Suprapubic skin (tissue), 4 donors: ENCODE data around the gene TNS2. TPM values are rescaled to one million over a fixed set of nuclear protein-coding genes. Genes with fewer than 3 reads are reported as not detected.

Source experiments
- DNase-seq, 2 donors: peaks; one replicate each; pipeline ENCODE4 v3.0.0-alpha.2; 2019; ENCODE audit warnings: low spot score in 2 of 2
- H3K27ac ChIP-seq: fragments of 200-600 bp; sonication (generic); one replicate; pipeline ENCODE4 v1.5.1; 2019
- H3K27me3 ChIP-seq: fragments of 200-600 bp; sonication (generic); one replicate; pipeline ENCODE4 v1.5.1; 2019
- H3K36me3 ChIP-seq: fragments of 200-600 bp; sonication (generic); one replicate; pipeline ENCODE4 v1.5.1; 2019
- H3K4me1 ChIP-seq: fragments of 200-600 bp; sonication (generic); one replicate; pipeline ENCODE4 v1.5.1; 2019
- H3K4me3 ChIP-seq: fragments of 200-600 bp; sonication (generic); one replicate; pipeline ENCODE4 v1.5.1; 2019; ENCODE audit warnings: mild to moderate bottlenecking
- H3K9me3 ChIP-seq: fragments of 200-600 bp; sonication (generic); one replicate; pipeline ENCODE4 v1.5.1; 2019
- EP300 ChIP-seq: sonication (generic); formaldehyde crosslinking; IDR thresholded peaks from one replicate; pipeline ENCODE4 v1.6.1; 2017; ENCODE audit warnings: antibody characterized with exemption
- POLR2A ChIP-seq, 2 donors: fragments of 450-650 bp; IDR thresholded peaks; one replicate each; pipeline ENCODE4 v1.6.1; 2017; ENCODE audit warnings: antibody characterized with exemption in 2 of 2, mild to moderate bottlenecking in 2 of 2, moderate library complexity in 2 of 2
- POLR2AphosphoS5 ChIP-seq, 3 donors: sonication (generic); formaldehyde crosslinking; IDR thresholded peaks; one replicate each; pipeline ENCODE4 v1.6.1; 2017; ENCODE audit warnings: antibody characterized with exemption in 3 of 3
- WGBS: methylation state at CpG from one replicate; pipeline ENCODE4 v1.1.5; 2018; 5-methylcytosine and 5-hydroxymethylcytosine counted together
- total RNA-seq, 4 donors: library from RNA; depleted of rRNA; stranded (reverse); fragments of >200 nt; gene quantifications; one replicate each; pipeline ENCODE4 v1.1.0, GENCODE V29; 2016
- TF ChIP-seq, protein P1 (sequence below), 2 donors: fragments of 200-600 bp in 1 of 2; fragments of 450-650 bp in 1 of 2; sonication (generic) in 1 of 2; IDR thresholded peaks; one replicate each; pipeline ENCODE4 v1.5.1; 2016 to 2019; ENCODE audit warnings: antibody characterized with exemption in 2 of 2, mild to moderate bottlenecking in 1 of 2, moderate library complexity in 1 of 2

TNS2 gene
- total RNA-seq, 4 donors from 2014 or later: 22.8 to 122 (median 78.2) TPM

DNA sequence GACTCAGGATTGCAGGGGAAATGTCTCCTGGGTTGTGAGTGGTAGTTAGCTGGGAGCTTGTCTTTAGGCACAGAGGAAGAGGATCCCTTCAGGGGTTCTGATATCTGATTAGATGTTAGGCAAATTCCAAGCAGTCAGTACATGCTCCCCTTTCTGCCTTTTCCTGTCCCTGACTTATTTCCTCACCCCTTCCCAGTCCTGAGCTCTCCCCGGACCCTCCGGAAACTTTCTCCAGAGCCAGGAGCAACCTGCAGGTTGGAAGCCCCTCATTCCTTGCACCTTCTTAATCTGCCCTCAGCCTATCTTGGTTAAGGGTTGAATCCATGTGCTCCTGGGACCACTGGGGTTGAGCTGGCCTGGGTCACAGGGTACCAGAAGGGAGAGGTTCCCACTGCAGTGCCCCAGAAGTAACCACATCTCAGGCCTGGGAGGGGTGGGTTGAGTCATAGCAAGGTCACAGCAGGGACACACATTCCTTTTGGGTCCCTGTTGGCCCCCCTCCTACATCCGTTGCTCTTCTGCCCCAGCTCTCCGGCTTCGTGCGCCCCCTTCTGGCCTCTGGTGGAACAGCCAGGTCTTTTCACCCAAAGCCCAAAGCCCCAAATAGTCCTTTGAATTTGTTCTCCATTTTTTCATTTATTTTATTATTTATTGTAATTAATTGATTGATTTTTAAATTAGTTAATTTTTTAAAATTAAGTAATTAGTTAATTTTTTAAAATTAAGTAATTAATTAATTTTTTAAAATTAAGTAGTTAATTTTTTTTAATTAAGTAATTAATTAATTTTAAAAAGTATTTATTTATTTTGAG lies 49.4 kb downstream of the TNS2 start:
- Histone ChIP-seq H3K9me3 (no peaks in the 10 kb centered on the region), H3K4me1 (peaks cover 54% of the 10 kb centered on the region), H3K36me3 (peaks cover 4% of the 10 kb centered on the region), H3K27me3 (no peaks in the 10 kb centered on the region), H3K4me3 (peak overlapping the region; percentile 61), H3K27ac (peak overlapping the region; percentile 85)
- WGBS: 14% methylated on average over 6 of the region's 6 CpGs
- peak in 2 of 3 donors; percentile 63 to 73 for TF ChIP-seq POLR2AphosphoS5 (IDR thresholded peaks at IDR 0.05)
- TF ChIP-seq POLR2A (IDR thresholded peaks at IDR 0.05): no peak
- no peak for TF ChIP-seq EP300
- TF ChIP-seq, protein P1, sequence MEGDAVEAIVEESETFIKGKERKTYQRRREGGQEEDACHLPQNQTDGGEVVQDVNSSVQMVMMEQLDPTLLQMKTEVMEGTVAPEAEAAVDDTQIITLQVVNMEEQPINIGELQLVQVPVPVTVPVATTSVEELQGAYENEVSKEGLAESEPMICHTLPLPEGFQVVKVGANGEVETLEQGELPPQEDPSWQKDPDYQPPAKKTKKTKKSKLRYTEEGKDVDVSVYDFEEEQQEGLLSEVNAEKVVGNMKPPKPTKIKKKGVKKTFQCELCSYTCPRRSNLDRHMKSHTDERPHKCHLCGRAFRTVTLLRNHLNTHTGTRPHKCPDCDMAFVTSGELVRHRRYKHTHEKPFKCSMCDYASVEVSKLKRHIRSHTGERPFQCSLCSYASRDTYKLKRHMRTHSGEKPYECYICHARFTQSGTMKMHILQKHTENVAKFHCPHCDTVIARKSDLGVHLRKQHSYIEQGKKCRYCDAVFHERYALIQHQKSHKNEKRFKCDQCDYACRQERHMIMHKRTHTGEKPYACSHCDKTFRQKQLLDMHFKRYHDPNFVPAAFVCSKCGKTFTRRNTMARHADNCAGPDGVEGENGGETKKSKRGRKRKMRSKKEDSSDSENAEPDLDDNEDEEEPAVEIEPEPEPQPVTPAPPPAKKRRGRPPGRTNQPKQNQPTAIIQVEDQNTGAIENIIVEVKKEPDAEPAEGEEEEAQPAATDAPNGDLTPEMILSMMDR (IDR thresholded peaks at IDR 0.05): peak; percentile 91 to 97
- peak; percentile 96 for DNase-seq

DNA sequence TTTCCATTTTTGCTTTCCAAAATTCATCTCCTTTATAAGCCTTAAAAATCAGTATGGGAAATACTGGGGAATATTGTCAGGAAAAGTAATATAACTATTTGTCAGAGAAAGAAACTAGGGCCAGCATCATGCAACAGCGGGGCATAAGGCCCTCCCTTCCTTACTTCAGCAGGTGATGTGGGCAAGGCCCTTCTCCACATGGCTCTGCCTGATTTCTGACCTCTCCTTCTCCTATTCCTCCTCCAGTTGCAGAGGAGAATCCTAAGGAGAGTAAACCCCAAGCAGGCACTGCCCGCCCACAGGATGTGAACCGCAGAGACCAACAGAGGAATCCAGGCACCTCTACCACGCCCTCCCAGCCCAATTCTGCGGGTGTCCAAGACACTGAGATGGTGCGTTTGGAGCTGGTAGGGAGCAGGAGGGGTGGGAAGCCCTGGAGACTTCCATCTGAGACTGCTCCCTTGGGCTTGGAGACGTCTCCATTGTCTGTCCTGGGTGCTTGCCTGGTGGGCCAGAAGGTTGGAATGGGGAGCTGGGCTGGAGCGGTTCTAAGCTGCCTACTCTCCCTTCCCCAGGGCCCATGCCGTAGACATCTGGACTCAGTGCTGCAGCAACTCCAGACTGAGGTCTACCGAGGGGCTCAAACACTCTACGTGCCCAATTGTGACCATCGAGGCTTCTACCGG lies 50.7 kb downstream of the TNS2 start:
- no peaks in the 10 kb centered on the region for H3K9me3 ChIP-seq
- no peaks in the 10 kb centered on the region for H3K27me3 ChIP-seq
- TF ChIP-seq, protein P1 (IDR thresholded peaks at IDR 0.05): no peak
- TF ChIP-seq POLR2AphosphoS5 (IDR thresholded peaks at IDR 0.05) (no peak), EP300 (no peak), POLR2A (IDR thresholded peaks at IDR 0.05) (no peak)
- 90% methylated on average over 10 of the region's 13 CpGs for WGBS
- peaks cover 4% of the 10 kb centered on the region for H3K36me3 ChIP-seq
- peak; percentile 40 to 65 for DNase-seq
- peak overlapping the region; percentile 28 for H3K4me3 ChIP-seq
- H3K27ac ChIP-seq: no peak overlapping the region
- peaks cover 54% of the 10 kb centered on the region for H3K4me1 ChIP-seq

DNA sequence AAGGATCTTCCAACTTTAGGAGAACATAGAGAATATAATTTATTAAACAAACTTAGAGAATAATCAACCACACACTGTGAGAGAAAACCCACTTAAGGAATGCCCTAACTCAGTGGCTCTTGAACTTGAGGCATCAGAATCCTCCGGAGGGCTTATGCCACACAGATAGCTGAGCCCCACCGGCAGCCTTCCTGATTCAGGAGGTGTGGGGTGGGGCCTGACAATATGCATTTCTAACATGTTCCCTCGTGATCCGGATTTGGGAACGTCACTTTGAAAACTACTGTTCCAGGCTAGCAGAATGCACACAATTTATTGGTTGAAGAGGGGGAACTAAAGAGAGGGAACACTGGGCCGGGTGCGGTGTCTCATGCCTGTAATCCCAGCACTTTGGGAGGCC lies 51.4 kb downstream of the TNS2 start:
- peaks cover 51% of the 10 kb centered on the region for H3K4me1 ChIP-seq
- peaks cover 4% of the 10 kb centered on the region for H3K36me3 ChIP-seq
- H3K9me3 ChIP-seq: no peaks in the 10 kb centered on the region
- no peaks in the 10 kb centered on the region for H3K27me3 ChIP-seq
- no peak overlapping the region for H3K4me3 ChIP-seq
- DNase-seq: peak; percentile 32 to 37
- TF ChIP-seq, protein P1 (IDR thresholded peaks at IDR 0.05): no peak
- no peak for TF ChIP-seq POLR2AphosphoS5 (IDR thresholded peaks at IDR 0.05)
- no peak for TF ChIP-seq EP300
- no peak for TF ChIP-seq POLR2A (IDR thresholded peaks at IDR 0.05)
- WGBS: 84% methylated on average over 7 of the region's 7 CpGs
- no peak overlapping the region for H3K27ac ChIP-seq

DNA sequence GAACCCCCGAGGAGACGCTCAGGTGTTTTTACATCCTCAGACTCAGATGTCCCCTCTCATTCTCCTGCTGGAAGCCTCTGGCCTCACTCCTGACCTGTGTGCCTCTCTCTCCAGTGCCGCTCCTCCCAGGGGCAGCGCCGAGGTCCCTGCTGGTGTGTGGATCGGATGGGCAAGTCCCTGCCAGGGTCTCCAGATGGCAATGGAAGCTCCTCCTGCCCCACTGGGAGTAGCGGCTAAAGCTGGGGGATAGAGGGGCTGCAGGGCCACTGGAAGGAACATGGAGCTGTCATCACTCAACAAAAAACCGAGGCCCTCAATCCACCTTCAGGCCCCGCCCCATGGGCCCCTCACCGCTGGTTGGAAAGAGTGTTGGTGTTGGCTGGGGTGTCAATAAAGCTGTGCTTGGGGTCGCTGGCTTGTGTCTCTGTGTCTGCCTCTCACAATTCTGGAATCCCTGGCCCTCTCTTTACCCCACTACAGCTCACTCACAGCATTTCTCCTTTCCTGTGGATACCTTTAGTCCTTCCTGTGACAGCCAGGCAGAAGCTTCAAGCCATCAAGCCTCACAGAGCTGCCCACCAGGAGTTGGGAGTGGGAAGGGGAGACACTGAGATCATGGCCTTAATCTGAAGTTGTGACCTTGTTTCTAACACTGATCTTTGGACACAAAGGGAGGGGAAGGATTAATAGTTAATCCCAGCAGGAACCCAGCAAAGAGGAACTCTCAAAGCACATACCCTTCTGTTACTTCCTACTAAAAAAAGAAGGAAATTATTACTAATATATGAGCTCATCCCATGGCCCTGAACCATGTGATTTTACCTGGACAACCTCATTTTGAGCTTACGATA lies 52.3 kb downstream of the TNS2 start:
- Histone ChIP-seq H3K27me3 (no peaks in the 10 kb centered on the region), H3K36me3 (peaks cover 4% of the 10 kb centered on the region), H3K27ac (no peak overlapping the region), H3K4me3 (no peak overlapping the region), H3K4me1 (peaks cover 42% of the 10 kb centered on the region), H3K9me3 (no peaks in the 10 kb centered on the region)
- TF ChIP-seq POLR2AphosphoS5 (IDR thresholded peaks at IDR 0.05): no peak
- TF ChIP-seq, protein P1 (IDR thresholded peaks at IDR 0.05): no peak
- no peak for TF ChIP-seq EP300
- TF ChIP-seq POLR2A (IDR thresholded peaks at IDR 0.05): no peak
- DNase-seq: peak; percentile 42 to 64
- whole genome bisulfite sequencing: 87% methylated on average over 12 of the region's 12 CpGs
